GM12878 (cell line): ENCODE results near the gene MMP3. TPM values are rescaled to one million over a fixed set of nuclear protein-coding genes. Genes with fewer than 3 reads are reported as not detected.

ENCODE experiments used
- ATAC-seq: fragments of 200-7000 bp; cut with Tn5 transposase; 3 replicates; pipeline ENCODE4 v1.9.1; 2020; ENCODE audit warnings: mild to moderate bottlenecking, moderate library complexity
- BruUV-seq: library from RNA; stranded (reverse); fragments of 400-500 nt; replicated peaks from 2 replicates; lab custom pipeline; 2021; lab: Mats Ljungman, UMichigan
- CTCF ChIA-PET: fragments of 300-600 bp; sonication (Branson Sonifier 250); formaldehyde crosslinking; extraction: SDS; loops from one replicate; lab custom pipeline; 2021; ENCODE audit warnings: inconsistent platforms; lab: Yijun Ruan, JAX
- POLR2A ChIA-PET: fragments of 350-600 bp; formaldehyde crosslinking; extraction: SDS; loops from one replicate; lab custom pipeline; 2021; ENCODE audit warnings: inconsistent platforms; lab: Charles Lee
- RAD21 ChIA-PET: fragments of 300-600 bp; sonication (Branson Sonifier 250); formaldehyde crosslinking; loops from one replicate; lab custom pipeline; 2023; ENCODE audit warnings: antibody characterized with exemption; ENCODE audit not compliant: unreplicated experiment; lab: Charles Lee
- SMC1A ChIA-PET: fragments of 300-600 bp; sonication (Branson Sonifier 250); formaldehyde crosslinking; loops from one replicate; lab custom pipeline; 2023; ENCODE audit not compliant: unreplicated experiment, uncharacterized antibody; lab: Charles Lee
- DNase-seq: peaks from one replicate; pipeline ENCODE4 v3.0.0-alpha.2; 2011; ENCODE audit warnings: low read depth, low spot score
- FAIRE-seq: peaks from 3 replicates; lab custom pipeline; 2011; peaks lifted over from hg19 to GRCh38; lab: Jason Lieb, UNC
- H2AFZ ChIP-seq: 2 replicates; pipeline ENCODE4 v1.6.0; 2011; ENCODE audit warnings: low read depth, low read length, control low read depth; ENCODE audit not compliant: control insufficient read depth
- H3K27ac ChIP-seq: 2 replicates; pipeline ENCODE4 v1.5.1; 2011; ENCODE audit warnings: control low read depth; ENCODE audit not compliant: control insufficient read depth, insufficient read depth
- H3K27me3 ChIP-seq, 2 experiments: replicated peaks in 1 of 2; 2 replicates each; pipeline versions ENCODE4 v1.6.0 to v1.6.1; 2011; ENCODE audit warnings: low read length in 1 of 2; ENCODE audit not compliant: control insufficient read depth in 2 of 2, insufficient read depth in 2 of 2
- H3K36me3 ChIP-seq, 2 experiments: 2 replicates each; pipeline ENCODE4 v1.5.1; 2011; ENCODE audit warnings: low read length in 1 of 2; ENCODE audit not compliant: control insufficient read depth in 2 of 2, insufficient read depth in 2 of 2
- H3K4me1 ChIP-seq: 2 replicates; pipeline ENCODE4 v1.6.1; 2011; ENCODE audit warnings: mild to moderate bottlenecking, low read length, moderate library complexity, mixed read lengths; ENCODE audit not compliant: control insufficient read depth, insufficient read depth
- H3K4me2 ChIP-seq: 2 replicates; pipeline ENCODE4 v1.6.0; 2011; ENCODE audit warnings: control low read depth; ENCODE audit not compliant: control insufficient read depth, insufficient read depth
- H3K4me3 ChIP-seq: fragments of 200-600 bp; sonication (generic); 2 replicates; pipeline ENCODE4 v1.5.1; 2016
- H3K79me2 ChIP-seq: 2 replicates; pipeline ENCODE4 v1.6.0; 2011; ENCODE audit warnings: low read length; ENCODE audit not compliant: control insufficient read depth, insufficient read depth
- H3K9ac ChIP-seq: 2 replicates; pipeline ENCODE4 v1.8.0; 2011; ENCODE audit warnings: low read length, control low read depth, mixed read lengths; ENCODE audit not compliant: control insufficient read depth, insufficient read depth
- H3K9me3 ChIP-seq: replicated peaks from 3 replicates; pipeline ENCODE4 v1.5.1; 2011; ENCODE audit warnings: mild to moderate bottlenecking, low read length; ENCODE audit not compliant: control insufficient read depth, insufficient read depth
- H4K20me1 ChIP-seq: 2 replicates; pipeline ENCODE4 v1.6.0; 2011; ENCODE audit not compliant: control insufficient read depth, insufficient read depth
- ASH2L ChIP-seq: fragments of 300-600, 200-600 bp; sonication (generic); IDR thresholded peaks from 2 replicates; pipeline ENCODE4 v1.6.1; 2017; ENCODE audit warnings: low read depth, mild to moderate bottlenecking, borderline replicate concordance
- CEBPZ ChIP-seq: fragments of 150-350 bp; IDR thresholded peaks from 2 replicates; pipeline ENCODE4 v1.6.1; 2016; ENCODE audit warnings: low read depth, low read length
- HCFC1 ChIP-seq: fragments of 150-350 bp; IDR thresholded peaks from 2 replicates; pipeline ENCODE4 v1.6.1; 2014; ENCODE audit warnings: low read length
- IKZF1 ChIP-seq: fragments of 450-650 bp; conservative IDR thresholded peaks from 2 replicates; pipeline ENCODE4 v1.6.1; 2017; ENCODE audit warnings: antibody characterized with exemption, mild to moderate bottlenecking
- IRF5 ChIP-seq: fragments of 450-650 bp; IDR thresholded peaks from 2 replicates; pipeline ENCODE4 v1.6.1; 2017; ENCODE audit warnings: borderline replicate concordance
- PKNOX1 ChIP-seq: fragments of 450-650 bp; IDR thresholded peaks from 2 replicates; pipeline ENCODE4 v1.6.1; 2016; ENCODE audit warnings: mild to moderate bottlenecking
- PML ChIP-seq: IDR thresholded peaks from 2 replicates; pipeline ENCODE4 v1.6.1; 2012; ENCODE audit warnings: low read length, inconsistent platforms
- POLR2AphosphoS5 ChIP-seq: IDR thresholded peaks from 2 replicates; pipeline ENCODE4 v1.6.1; 2011; ENCODE audit warnings: mild to moderate bottlenecking, low read length, inconsistent platforms
- RBBP5 ChIP-seq: fragments of 200-600 bp; sonication (generic); conservative IDR thresholded peaks from 2 replicates; pipeline ENCODE4 v1.6.1; 2016
- SREBF1 ChIP-seq: IDR thresholded peaks from 2 replicates; pipeline ENCODE4 v1.6.1; 2012; ENCODE audit warnings: mild to moderate bottlenecking, low read length
- SRF ChIP-seq, 2 experiments: IDR thresholded peaks; 2 replicates each; pipeline ENCODE4 v1.6.1; 2011; ENCODE audit warnings: low read depth in 2 of 2, low read length in 2 of 2, mild to moderate bottlenecking in 1 of 2, moderate library complexity in 1 of 2
- TARDBP ChIP-seq: IDR thresholded peaks from 2 replicates; pipeline ENCODE4 v1.6.1; 2016; ENCODE audit warnings: borderline replicate concordance
- ZNF207 ChIP-seq: fragments of 450-650 bp; IDR thresholded peaks from 2 replicates; pipeline ENCODE4 v1.6.1; 2014; ENCODE audit warnings: antibody characterized with exemption, mild to moderate bottlenecking, borderline replicate concordance
- WGBS: methylation state at CpG from one replicate; pipeline ENCODE4 v1.1.6; 2016; ENCODE audit warnings: low lambda C conversion rate; ENCODE audit not compliant: insufficient replicate concordance, insufficient coverage; ENCODE audit errors: missing lambda C conversion rate; 5-methylcytosine and 5-hydroxymethylcytosine counted together
- in situ Hi-C: fragments of 300-500 bp; cut with MboI; formaldehyde crosslinking; loops from 9 replicates; pipeline ENCODE4 v1.14.3; 2018; ENCODE audit warnings: mixed read lengths
- intact Hi-C: fragments of 100-400 bp; cut with micrococcal nuclease; formaldehyde crosslinking; loops from one replicate; pipeline ENCODE4 v1.14.2; 2022; ENCODE audit not compliant: unreplicated experiment
- polyA plus RNA-seq, 11 experiments: library from polyadenylated mRNA; depleted of rRNA in 4 of 11; unstranded in 6 of 11; stranded (reverse) in 5 of 11; fragments of >200 nt; fragmentation: Nextera tagmentation in 4 of 11; fragmentation: Illumina TruSeq in 1 of 11; extraction: Ambion mirVana in 4 of 11; extraction: Trizol in 1 of 11; gene quantifications; 1 replicate in 1 of 11; 2 replicates in 10 of 11; pipeline versions ENCODE4 v1.2.1 to v1.2.3, GENCODE V29; 2011 to 2016; ENCODE audit warnings: inconsistent platforms in 2 of 11, missing spikeins in 2 of 11, low read depth in 1 of 11
- total RNA-seq, 4 experiments: library from RNA; depleted of rRNA in 3 of 4; stranded (reverse); fragments of >200 nt in 3 of 4; fragmentation: Illumina TruSeq in 1 of 4; extraction: Trizol in 1 of 4; gene quantifications; 2 replicates each; pipeline versions ENCODE4 v1.2.1 to v1.2.3, GENCODE V29; 2013 to 2021

Gene MMP3
- total and polyA plus RNA-seq, 10 of the 15 experiments (the other 5 are each of a cell fraction or from before 2014, with no cell fraction given): 0.02 to 1.2 TPM; not detected in 8

GRCh38 chr11:102824556-102824955, 18.9 kb downstream of the MMP3 start:
- 82% methylated on average over 1 of the region's 1 CpG for WGBS
- Histone ChIP-seq H2AFZ (no peak overlapping the region), H3K36me3 (no peaks in the 10 kb centered on the region)
- FAIRE-seq: no peak
- no peak for DNase-seq
- TF ChIP-seq CEBPZ (no peak), PML (no peak), ASH2L (no peak), IKZF1 (no peak), SREBF1 (no peak), IRF5 (no peak), RBBP5 (no peak), HCFC1 (no peak), TARDBP (no peak), POLR2AphosphoS5 (no peak), SRF (IDR thresholded peaks at IDR 0.05; ENCODE audit: low read depth in 2 of 2, low read length in 2 of 2) (no peak), PKNOX1 (no peak), ZNF207 (no peak)
- TF ChIP-seq, all 136 proteins: peak for 0
- RAD21 ChIA-PET: no interaction called here
- Histone ChIP-seq H3K9me3 (no peaks in the 10 kb centered on the region), H3K9ac (no peak overlapping the region), H3K79me2 (no peaks in the 10 kb centered on the region), H3K4me2 (no peak overlapping the region), H3K4me3 (no peak overlapping the region), H3K4me1 (no peaks in the 10 kb centered on the region), H3K27ac (no peak overlapping the region), H3K27me3 (no peaks in the 10 kb centered on the region), H4K20me1 (no peaks in the 10 kb centered on the region)
- SMC1A ChIA-PET: no interaction called here
- no peak for ATAC-seq
- POLR2A ChIA-PET: no interaction called here
- CTCF ChIA-PET: interaction anchor here (1.0 to 1.6 kb wide), 3 partner anchors 15 to 117 kb away, joined by 3 read pairs; no protein-coding TSS in a partner anchor
- BruUV-seq: no TSS peak
- in situ Hi-C loops: no loop called here
- intact Hi-C loops: no loop called here
